ENCODE results near the gene ADGRA3.

The ADGRA3 gene

DNA sequence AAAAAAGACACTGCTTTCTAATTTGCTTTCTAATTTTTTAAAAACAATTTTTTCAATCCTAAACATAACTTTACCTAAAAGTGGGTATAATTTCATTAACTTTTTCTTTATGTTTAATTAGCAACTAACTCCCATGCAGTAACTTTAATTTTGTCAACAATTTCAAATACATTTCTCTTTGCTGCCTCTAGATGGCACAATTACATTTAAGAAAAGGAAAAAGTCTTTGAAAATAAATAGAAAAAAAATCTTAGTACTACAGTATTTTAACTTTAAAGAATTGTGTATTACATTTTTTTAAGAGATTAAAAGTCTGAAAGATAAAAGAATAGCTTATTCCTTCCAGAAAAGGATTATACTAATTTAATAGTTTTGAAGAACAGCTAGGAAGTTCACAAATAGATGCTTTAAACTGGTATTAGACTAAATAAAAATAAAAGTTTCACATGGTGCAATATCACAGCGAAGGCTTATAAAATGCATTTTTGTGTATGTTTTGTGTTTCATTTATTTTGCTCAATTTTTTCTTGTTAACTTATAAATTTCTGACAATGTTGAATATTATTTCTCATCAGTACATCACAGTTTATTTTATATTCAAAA is 105.1 kb downstream of the ADGRA3 start:
- TF ChIP-seq, protein P1, sequence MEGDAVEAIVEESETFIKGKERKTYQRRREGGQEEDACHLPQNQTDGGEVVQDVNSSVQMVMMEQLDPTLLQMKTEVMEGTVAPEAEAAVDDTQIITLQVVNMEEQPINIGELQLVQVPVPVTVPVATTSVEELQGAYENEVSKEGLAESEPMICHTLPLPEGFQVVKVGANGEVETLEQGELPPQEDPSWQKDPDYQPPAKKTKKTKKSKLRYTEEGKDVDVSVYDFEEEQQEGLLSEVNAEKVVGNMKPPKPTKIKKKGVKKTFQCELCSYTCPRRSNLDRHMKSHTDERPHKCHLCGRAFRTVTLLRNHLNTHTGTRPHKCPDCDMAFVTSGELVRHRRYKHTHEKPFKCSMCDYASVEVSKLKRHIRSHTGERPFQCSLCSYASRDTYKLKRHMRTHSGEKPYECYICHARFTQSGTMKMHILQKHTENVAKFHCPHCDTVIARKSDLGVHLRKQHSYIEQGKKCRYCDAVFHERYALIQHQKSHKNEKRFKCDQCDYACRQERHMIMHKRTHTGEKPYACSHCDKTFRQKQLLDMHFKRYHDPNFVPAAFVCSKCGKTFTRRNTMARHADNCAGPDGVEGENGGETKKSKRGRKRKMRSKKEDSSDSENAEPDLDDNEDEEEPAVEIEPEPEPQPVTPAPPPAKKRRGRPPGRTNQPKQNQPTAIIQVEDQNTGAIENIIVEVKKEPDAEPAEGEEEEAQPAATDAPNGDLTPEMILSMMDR (IDR thresholded peaks at IDR 0.05; ENCODE audit: poor library complexity, severe bottlenecking), result peak; percentile 80
- Histone ChIP-seq H3K4me1 (ENCODE audit: insufficient read depth, poor library complexity, severe bottlenecking) (no peaks in the 10 kb centered on the region), H3K27ac (ENCODE audit: poor library complexity, severe bottlenecking) (no peak overlapping the region), H3K27me3 (ENCODE audit: insufficient read depth, poor library complexity, severe bottlenecking) (no peaks in the 10 kb centered on the region), H3K36me3 (ENCODE audit: low read depth) (0 out of 2 replicates have a peak, but pooled peaks cover 4% of the 10 kb centered on the region), H3K4me3 (ENCODE audit: severe bottlenecking) (no peak overlapping the region), H3K9me3 (ENCODE audit: severe bottlenecking) (no peaks in the 10 kb centered on the region)
- no peak for ATAC-seq (ENCODE audit: low read depth)
- DNase-seq (ENCODE audit: low spot score), result no peak

GRCh38 chr4:22408474-22408873 is 107.4 kb downstream of the ADGRA3 start:
- TF ChIP-seq, protein P1 (IDR thresholded peaks at IDR 0.05; ENCODE audit: poor library complexity, severe bottlenecking), result no peak
- Histone ChIP-seq H3K4me1 (ENCODE audit: insufficient read depth, poor library complexity, severe bottlenecking) (no peaks in the 10 kb centered on the region), H3K9me3 (ENCODE audit: severe bottlenecking) (no peaks in the 10 kb centered on the region), H3K27ac (ENCODE audit: poor library complexity, severe bottlenecking) (no peak overlapping the region), H3K4me3 (ENCODE audit: severe bottlenecking) (no peak overlapping the region), H3K36me3 (ENCODE audit: low read depth) (0 out of 2 replicates have a peak, but pooled peaks cover 4% of the 10 kb centered on the region), H3K27me3 (ENCODE audit: insufficient read depth, poor library complexity, severe bottlenecking) (no peaks in the 10 kb centered on the region)
- ATAC-seq (ENCODE audit: low read depth) (no peak), DNase-seq (ENCODE audit: low spot score) (no peak)

- TF ChIP-seq, protein P1 (IDR thresholded peaks at IDR 0.05; ENCODE audit: poor library complexity, severe bottlenecking), result no peak
- ATAC-seq (ENCODE audit: low read depth), result no peak
- no peaks in the 10 kb centered on the region for H3K4me1 ChIP-seq (ENCODE audit: insufficient read depth, poor library complexity, severe bottlenecking)
- no peaks in the 10 kb centered on the region for H3K27me3 ChIP-seq (ENCODE audit: insufficient read depth, poor library complexity, severe bottlenecking)
- no peak for DNase-seq (ENCODE audit: low spot score)
- no peak overlapping the region for H3K4me3 ChIP-seq (ENCODE audit: severe bottlenecking)
- peaks cover 8% of the 10 kb centered on the region; the same call in 1 of the 2 replicates for H3K36me3 ChIP-seq (ENCODE audit: low read depth)
- H3K9me3 ChIP-seq (ENCODE audit: severe bottlenecking), result no peaks in the 10 kb centered on the region
- H3K27ac ChIP-seq (ENCODE audit: poor library complexity, severe bottlenecking), result no peak overlapping the region
Measured at GRCh38 chr4:22407361-22407760, 108.5 kb downstream of the ADGRA3 start.

- DNase-seq (ENCODE audit: low spot score), result no peak
- no peak for ATAC-seq (ENCODE audit: low read depth)
- H3K36me3 ChIP-seq (ENCODE audit: low read depth), result peaks cover 37% of the 10 kb centered on the region
Measured at GRCh38 chr4:22398671-22399070, 117.2 kb downstream of the ADGRA3 start.

GRCh38 chr4:22391551-22391950 is 124.3 kb downstream of the ADGRA3 start:
- Histone ChIP-seq H3K4me3 (ENCODE audit: severe bottlenecking) (no peak overlapping the region), H3K36me3 (ENCODE audit: low read depth) (peaks cover 10% of the 10 kb centered on the region; the same call in 1 of the 2 replicates), H3K27ac (ENCODE audit: poor library complexity, severe bottlenecking) (no peak overlapping the region), H3K9me3 (ENCODE audit: severe bottlenecking) (no peaks in the 10 kb centered on the region), H3K4me1 (ENCODE audit: insufficient read depth, poor library complexity, severe bottlenecking) (peaks cover 4% of the 10 kb centered on the region), H3K27me3 (ENCODE audit: insufficient read depth, poor library complexity, severe bottlenecking) (no peaks in the 10 kb centered on the region)
- TF ChIP-seq, protein P1 (IDR thresholded peaks at IDR 0.05; ENCODE audit: poor library complexity, severe bottlenecking), result no peak
- ATAC-seq (ENCODE audit: low read depth) (0 out of 3 replicates have a peak, but pooled peaks have one; percentile 42), DNase-seq (ENCODE audit: low spot score) (no peak)

More at GRCh38 chr4:22398671-22399070, 117.2 kb downstream of the ADGRA3 start:
- TF ChIP-seq, protein P1 (IDR thresholded peaks at IDR 0.05; ENCODE audit: poor library complexity, severe bottlenecking), result no peak
- Histone ChIP-seq H3K4me3 (ENCODE audit: severe bottlenecking) (no peak overlapping the region), H3K9me3 (ENCODE audit: severe bottlenecking) (no peaks in the 10 kb centered on the region), H3K4me1 (ENCODE audit: insufficient read depth, poor library complexity, severe bottlenecking) (no peaks in the 10 kb centered on the region), H3K27ac (ENCODE audit: poor library complexity, severe bottlenecking) (no peak overlapping the region), H3K27me3 (ENCODE audit: insufficient read depth, poor library complexity, severe bottlenecking) (no peaks in the 10 kb centered on the region)
